GM19463 (cell line): ENCODE results near the gene NEDD4L.

Experiments used
- ATAC-seq: cut with Tn5 transposase; IDR thresholded peaks from one replicate; pipeline ENCODE4 v1.9.1; 2021; ENCODE audit warnings: mild to moderate bottlenecking, moderate library complexity; ENCODE audit not compliant: unreplicated experiment

Gene NEDD4L

GRCh38 chr18:58204776-58205442 is 160.9 kb downstream of the NEDD4L start:
- no peak for ATAC-seq

- no peak for ATAC-seq
These were observed 161.6 kb downstream of the NEDD4L start for GRCh38 chr18:58205443-58206160.

- no peak for ATAC-seq
These were observed 163.6 kb downstream of the NEDD4L start for GRCh38 chr18:58207520-58208152.

- ATAC-seq, result no peak
These were observed 164.3 kb downstream of the NEDD4L start for GRCh38 chr18:58208207-58208932.

DNA sequence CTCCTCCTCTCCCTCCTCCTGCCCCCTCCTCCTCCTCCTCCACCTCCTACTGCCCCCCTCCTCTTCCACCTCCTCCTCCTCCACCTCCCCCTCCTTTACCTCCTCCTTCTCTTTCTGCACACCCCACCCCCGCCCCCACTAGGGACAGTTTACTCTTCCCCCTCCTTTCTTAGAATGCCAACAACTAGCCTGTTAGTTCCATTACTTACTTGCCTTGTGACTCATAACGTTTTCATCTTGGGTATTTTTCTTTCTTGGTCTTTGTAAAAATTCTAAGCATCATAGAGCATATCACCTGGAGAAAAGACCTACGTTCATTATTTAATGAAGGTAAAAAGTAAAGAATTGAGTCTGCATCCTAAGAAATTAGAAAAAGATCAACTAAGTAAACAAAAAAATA is 165.3 kb downstream of the NEDD4L start:
- ATAC-seq, result no peak

DNA sequence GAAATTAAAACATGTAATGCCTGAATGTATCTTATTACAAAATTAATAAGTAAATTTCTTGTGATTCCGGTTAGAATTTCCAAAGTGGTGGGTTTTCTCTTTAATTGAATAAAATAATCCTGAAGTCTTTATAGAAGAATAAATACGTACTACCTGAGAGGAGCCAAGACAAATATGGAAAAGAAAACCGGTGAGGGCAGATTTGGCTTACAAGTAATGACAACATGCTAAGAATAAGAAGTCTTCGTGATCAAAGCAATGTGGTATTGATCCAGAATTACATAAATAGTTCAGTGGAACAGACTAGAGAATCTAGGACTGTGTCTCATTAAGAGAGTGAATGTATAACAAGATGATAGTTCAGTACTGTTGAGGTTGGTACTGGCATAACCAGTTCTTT is 167.5 kb downstream of the NEDD4L start:
- ATAC-seq, result no peak

- peak; percentile 55 for ATAC-seq
These were observed 168.2 kb downstream of the NEDD4L start for GRCh38 chr18:58212274-58212673.

GRCh38 chr18:58213440-58213839 is 169.4 kb downstream of the NEDD4L start:
- no peak for ATAC-seq

- no peak for ATAC-seq
These were observed 171.0 kb downstream of the NEDD4L start for GRCh38 chr18:58215011-58215410.

DNA sequence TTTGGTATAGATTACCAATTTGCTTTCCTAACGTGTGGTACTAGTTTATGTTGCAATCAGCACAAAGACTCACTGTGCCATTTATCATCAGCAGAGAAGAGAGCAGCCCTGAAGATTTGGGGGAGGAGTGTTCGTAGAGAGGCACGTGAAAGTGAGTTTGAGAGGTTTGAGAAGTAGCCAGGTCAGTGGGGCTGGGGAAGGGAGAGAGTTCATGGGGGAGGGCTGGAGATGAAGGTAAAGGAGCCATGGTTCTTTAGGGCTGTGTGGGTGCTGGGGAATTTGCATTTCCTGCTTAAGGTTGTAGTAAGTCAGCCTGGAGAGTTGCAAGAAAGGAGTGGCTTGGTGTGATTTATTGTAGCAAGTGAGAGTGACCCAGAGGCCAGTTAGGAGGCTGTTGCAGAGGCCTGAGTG is 172.1 kb downstream of the NEDD4L start:
- peak; percentile 45 for ATAC-seq

- no peak for ATAC-seq
These were observed 173.0 kb downstream of the NEDD4L start for GRCh38 chr18:58217052-58217451.

DNA sequence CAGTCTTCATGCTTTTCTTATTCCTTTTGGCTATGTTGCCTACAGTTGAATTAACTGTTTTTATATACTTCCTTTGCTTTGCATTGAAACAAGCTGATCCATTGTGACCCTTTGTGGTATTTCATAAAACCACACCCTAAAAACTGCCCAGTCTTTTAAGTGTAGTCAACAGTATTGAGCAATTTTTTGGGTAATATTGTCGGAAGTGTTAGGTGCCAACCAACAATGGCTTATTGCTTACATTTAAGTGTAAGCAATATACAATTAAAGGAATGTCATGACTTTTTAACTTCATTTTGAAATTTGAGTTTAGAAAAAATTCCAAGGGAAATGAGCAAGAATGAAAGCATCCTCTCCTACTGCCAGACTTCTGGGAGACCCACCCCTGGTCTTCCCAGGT is 174.1 kb downstream of the NEDD4L start:
- no peak for ATAC-seq

- ATAC-seq, result no peak
These were observed 177.2 kb downstream of the NEDD4L start for GRCh38 chr18:58221060-58221725.

DNA sequence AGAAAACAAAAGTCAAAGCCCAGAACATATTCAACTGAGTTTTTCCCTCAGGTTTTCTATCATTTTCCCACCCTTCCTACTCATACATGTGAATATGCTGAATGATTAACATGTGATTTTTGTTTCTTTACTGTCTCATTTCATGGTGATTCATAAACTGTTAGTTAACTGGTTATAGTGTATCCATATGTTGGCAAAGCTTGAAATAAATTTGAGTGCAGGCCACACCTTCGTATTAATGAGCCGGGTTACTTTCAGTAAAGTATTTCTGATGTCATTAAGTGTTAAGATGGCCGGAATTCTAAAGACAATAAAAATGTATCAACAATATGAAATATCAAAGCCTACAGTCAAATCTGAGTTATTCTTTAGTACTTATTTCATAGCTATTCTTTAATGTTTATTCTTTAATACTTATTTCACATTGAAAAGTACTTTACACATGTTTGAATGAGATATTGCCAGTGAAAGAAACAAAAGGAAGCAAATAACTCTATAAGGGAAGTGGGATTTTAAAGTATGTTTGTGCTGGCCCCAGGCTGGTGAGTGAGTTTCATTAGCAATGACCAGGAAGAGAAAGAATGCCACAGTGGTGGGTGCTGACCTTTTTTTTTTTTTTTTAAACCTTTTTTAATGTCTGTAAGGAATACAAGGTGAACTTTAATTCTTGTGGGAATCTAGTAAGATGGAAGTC is 178.6 kb downstream of the NEDD4L start:
- no peak for ATAC-seq

- ATAC-seq, result peak; percentile 34
These were observed 179.8 kb downstream of the NEDD4L start for GRCh38 chr18:58223717-58224424.

DNA sequence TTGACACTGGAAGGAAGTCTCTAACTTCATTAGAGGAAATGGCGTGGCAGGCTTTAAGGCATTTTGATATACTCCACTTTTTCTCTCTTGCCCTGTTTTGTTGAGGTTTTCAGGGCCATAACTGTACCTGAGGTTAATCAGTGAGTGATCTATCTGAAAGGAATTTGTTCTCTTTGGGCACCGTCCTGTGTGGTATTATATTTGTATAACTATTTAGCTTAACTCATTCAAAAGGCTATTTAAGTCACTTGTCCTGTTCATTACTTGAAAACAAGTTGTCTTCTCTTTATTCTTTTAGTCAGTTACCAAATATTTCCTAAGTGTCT is 180.4 kb downstream of the NEDD4L start:
- no peak for ATAC-seq

GRCh38 chr18:58225101-58225500 is 181.1 kb downstream of the NEDD4L start:
- ATAC-seq, result peak; percentile 88

DNA sequence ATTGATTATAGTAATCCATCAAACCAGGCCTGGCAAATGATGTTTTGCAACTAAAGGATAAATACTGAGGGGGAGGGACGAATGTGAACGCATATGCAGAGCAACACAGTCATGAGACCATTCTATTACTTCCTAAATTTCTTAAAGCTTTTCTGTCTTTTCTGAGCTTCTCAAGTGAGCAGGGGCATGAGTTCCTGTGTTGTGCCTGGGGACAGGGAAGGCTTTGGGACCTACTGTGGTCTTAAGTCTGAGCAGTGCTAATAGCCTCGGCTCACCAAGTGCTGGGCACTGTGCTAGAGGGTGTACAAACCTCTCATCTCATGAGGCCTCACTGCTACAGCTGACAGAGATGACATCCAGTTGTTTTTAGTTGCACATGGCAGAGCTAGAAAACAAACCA is 182.4 kb downstream of the NEDD4L start:
- no peak for ATAC-seq

DNA sequence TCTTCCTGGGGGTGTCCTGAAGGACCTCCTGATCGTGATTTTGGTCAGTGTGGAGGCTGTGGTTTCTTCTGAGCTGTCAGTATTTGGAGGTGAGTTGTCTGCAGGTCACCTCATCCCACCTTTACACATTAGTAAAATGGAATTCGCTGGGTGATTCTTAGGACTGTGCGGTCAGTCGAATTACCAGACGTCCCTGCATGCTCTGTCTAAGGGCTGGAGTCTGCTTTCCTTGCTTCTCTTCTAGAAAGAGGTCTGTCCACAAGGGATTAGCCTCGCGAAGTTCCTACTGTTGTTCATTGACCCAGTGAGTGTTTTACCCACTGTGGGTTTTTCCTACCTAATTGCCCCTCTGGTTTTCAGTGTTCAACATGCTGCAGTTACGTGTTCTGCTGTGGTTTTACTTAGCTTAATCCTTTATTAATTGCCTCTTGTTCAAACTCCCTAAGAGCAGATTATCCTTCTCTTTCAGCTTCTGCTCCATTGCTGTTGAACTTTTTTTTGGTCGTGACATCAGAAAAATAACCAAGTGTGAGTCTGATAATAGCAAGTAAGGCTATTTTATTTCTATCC is 183.4 kb downstream of the NEDD4L start:
- no peak for ATAC-seq

- no peak for ATAC-seq
These were observed 184.2 kb downstream of the NEDD4L start for GRCh38 chr18:58228176-58228575.
